WERI-Rb-1 (cell line): ENCODE results near the gene STXBP4.

ENCODE experiments used
- DNase-seq: peaks from one replicate; pipeline ENCODE4 v3.0.0-alpha.2; 2020
- H3K27ac ChIP-seq: fragments of 250-450 bp; sonication (Bioruptor Pico); 2 replicates; pipeline ENCODE4 v1.5.1; 2020; ENCODE audit warnings: mild to moderate bottlenecking, moderate library complexity
- H3K27me3 ChIP-seq: fragments of 250-450 bp; sonication (Bioruptor Pico); 2 replicates; pipeline ENCODE4 v1.5.1; 2021; ENCODE audit warnings: mild to moderate bottlenecking, low read depth, moderate library complexity; ENCODE audit not compliant: insufficient read depth, severe bottlenecking
- H3K36me3 ChIP-seq: fragments of 250-450 bp; sonication (Bioruptor Pico); 2 replicates; pipeline ENCODE4 v1.5.1; 2020; ENCODE audit warnings: mild to moderate bottlenecking, moderate library complexity
- H3K4me3 ChIP-seq: 2 replicates; pipeline ENCODE4 v1.5.1; 2011; ENCODE audit warnings: low read depth, mild to moderate bottlenecking, control low read depth, low read length
- H3K9me3 ChIP-seq: fragments of 250-450 bp; sonication (Bioruptor Pico); 2 replicates; pipeline ENCODE4 v1.5.1; 2021; ENCODE audit warnings: mild to moderate bottlenecking, moderate library complexity; ENCODE audit not compliant: severe bottlenecking
- CTCF ChIP-seq: IDR thresholded peaks from 2 replicates; pipeline ENCODE4 v1.5.1; 2011; ENCODE audit warnings: low read depth, mild to moderate bottlenecking, control low read depth, inconsistent platforms, low read length

The STXBP4 gene

GRCh38 chr17:55037828-55038227 lies 69.3 kb downstream of the STXBP4 start:
- H3K36me3 ChIP-seq, result no peaks in the 10 kb centered on the region
- H3K27me3 ChIP-seq, result no peaks in the 10 kb centered on the region
- DNase-seq, result no peak
- H3K9me3 ChIP-seq, result no peaks in the 10 kb centered on the region
- no peak for TF ChIP-seq CTCF
- H3K4me3 ChIP-seq, result no peak overlapping the region
- no peak overlapping the region for H3K27ac ChIP-seq

- H3K27me3 ChIP-seq, result no peaks in the 10 kb centered on the region
- H3K9me3 ChIP-seq, result no peaks in the 10 kb centered on the region
- H3K36me3 ChIP-seq, result no peaks in the 10 kb centered on the region
- DNase-seq, result no peak
- TF ChIP-seq CTCF, result no peak
- H3K27ac ChIP-seq, result no peak overlapping the region
- H3K4me3 ChIP-seq, result no peak overlapping the region
These were observed 69.7 kb downstream of the STXBP4 start for GRCh38 chr17:55038291-55038690.

- Histone ChIP-seq H3K27me3 (no peaks in the 10 kb centered on the region), H3K9me3 (no peaks in the 10 kb centered on the region), H3K36me3 (no peaks in the 10 kb centered on the region), H3K27ac (no peak overlapping the region), H3K4me3 (no peak overlapping the region)
- TF ChIP-seq CTCF, result no peak
- no peak for DNase-seq
These were observed 72.0 kb downstream of the STXBP4 start for GRCh38 chr17:55040611-55041010.

GRCh38 chr17:55053855-55054254 lies 85.3 kb downstream of the STXBP4 start:
- Histone ChIP-seq H3K4me3 (no peak overlapping the region), H3K36me3 (no peaks in the 10 kb centered on the region), H3K27me3 (no peaks in the 10 kb centered on the region), H3K9me3 (no peaks in the 10 kb centered on the region), H3K27ac (no peak overlapping the region)
- TF ChIP-seq CTCF, result no peak
- DNase-seq, result no peak

- DNase-seq, result no peak
- Histone ChIP-seq H3K36me3 (no peaks in the 10 kb centered on the region), H3K4me3 (no peak overlapping the region), H3K9me3 (no peaks in the 10 kb centered on the region), H3K27me3 (no peaks in the 10 kb centered on the region), H3K27ac (no peak overlapping the region)
- TF ChIP-seq CTCF, result no peak
These were observed 85.9 kb downstream of the STXBP4 start for GRCh38 chr17:55054429-55054828.

- no peak overlapping the region for H3K27ac ChIP-seq
- TF ChIP-seq CTCF, result no peak
- no peak overlapping the region for H3K4me3 ChIP-seq
- no peaks in the 10 kb centered on the region for H3K9me3 ChIP-seq
- no peaks in the 10 kb centered on the region for H3K36me3 ChIP-seq
- no peak for DNase-seq
- no peaks in the 10 kb centered on the region for H3K27me3 ChIP-seq
These were observed 88.0 kb downstream of the STXBP4 start for GRCh38 chr17:55056526-55056925.
